Endometrium (tissue), 2 donors: ENCODE data around the gene AKAP6.

Experiments used
- FAIRE-seq: peaks from 2 replicates; lab custom pipeline; 2012; peaks lifted over from hg19 to GRCh38; lab: Jason Lieb, UNC
- donor health status: control.
- donor health status: control.

The AKAP6 gene, protein sequence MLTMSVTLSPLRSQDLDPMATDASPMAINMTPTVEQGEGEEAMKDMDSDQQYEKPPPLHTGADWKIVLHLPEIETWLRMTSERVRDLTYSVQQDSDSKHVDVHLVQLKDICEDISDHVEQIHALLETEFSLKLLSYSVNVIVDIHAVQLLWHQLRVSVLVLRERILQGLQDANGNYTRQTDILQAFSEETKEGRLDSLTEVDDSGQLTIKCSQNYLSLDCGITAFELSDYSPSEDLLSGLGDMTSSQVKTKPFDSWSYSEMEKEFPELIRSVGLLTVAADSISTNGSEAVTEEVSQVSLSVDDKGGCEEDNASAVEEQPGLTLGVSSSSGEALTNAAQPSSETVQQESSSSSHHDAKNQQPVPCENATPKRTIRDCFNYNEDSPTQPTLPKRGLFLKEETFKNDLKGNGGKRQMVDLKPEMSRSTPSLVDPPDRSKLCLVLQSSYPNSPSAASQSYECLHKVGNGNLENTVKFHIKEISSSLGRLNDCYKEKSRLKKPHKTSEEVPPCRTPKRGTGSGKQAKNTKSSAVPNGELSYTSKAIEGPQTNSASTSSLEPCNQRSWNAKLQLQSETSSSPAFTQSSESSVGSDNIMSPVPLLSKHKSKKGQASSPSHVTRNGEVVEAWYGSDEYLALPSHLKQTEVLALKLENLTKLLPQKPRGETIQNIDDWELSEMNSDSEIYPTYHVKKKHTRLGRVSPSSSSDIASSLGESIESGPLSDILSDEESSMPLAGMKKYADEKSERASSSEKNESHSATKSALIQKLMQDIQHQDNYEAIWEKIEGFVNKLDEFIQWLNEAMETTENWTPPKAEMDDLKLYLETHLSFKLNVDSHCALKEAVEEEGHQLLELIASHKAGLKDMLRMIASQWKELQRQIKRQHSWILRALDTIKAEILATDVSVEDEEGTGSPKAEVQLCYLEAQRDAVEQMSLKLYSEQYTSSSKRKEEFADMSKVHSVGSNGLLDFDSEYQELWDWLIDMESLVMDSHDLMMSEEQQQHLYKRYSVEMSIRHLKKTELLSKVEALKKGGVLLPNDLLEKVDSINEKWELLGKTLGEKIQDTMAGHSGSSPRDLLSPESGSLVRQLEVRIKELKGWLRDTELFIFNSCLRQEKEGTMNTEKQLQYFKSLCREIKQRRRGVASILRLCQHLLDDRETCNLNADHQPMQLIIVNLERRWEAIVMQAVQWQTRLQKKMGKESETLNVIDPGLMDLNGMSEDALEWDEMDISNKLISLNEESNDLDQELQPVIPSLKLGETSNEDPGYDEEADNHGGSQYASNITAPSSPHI (N-terminal part only)

GRCh38 chr14:32329146-32329545 lies at the start of gene AKAP6:
Gene AKAP6, plus strand, starts transcription at chr14:32329298. Its CDS starts 104,196 bp downstream, at chr14:32433494.
- FAIRE-seq, result no peak

- FAIRE-seq, result no peak
Measured at GRCh38 chr14:32286602-32287001, 42.5 kb upstream of the AKAP6 start.

DNA sequence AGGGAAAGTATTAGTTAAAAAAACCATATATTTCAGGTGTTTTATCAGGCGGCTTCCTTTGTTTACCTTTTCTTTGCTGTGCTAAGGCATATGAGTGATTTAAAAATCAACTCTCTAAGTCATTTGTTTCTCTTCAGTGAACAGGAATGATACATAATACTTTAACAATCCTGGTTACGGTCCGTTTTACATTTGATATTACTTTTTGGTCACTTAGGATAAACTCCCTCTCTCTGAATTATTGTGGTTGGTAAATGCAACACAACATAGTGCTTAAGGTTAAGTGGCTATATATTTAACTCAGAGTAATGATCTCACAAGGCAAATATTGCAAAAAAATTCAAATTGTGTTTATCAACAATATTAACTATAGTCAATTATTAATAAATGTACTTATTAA lies 32.7 kb upstream of the AKAP6 start:
- FAIRE-seq, result no peak

DNA sequence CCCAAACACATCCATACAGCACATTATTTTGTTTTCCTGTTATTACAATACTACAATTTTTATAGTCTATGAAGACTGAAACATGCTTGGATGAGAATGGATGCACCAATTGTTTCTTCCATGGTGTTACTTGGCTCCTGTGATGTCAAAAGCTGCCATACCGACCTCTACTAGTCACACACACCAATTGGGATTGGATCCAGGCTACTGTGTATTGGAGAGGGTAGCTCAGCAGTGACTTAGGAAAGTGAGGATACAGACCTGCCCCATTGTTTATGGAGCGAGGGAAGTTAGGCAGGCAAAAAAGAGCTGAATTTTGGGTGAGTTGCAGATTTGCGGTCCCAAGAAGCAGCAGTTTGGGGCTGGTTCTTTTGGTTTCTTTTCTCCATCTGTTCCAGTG lies 30.8 kb upstream of the AKAP6 start:
- no peak for FAIRE-seq

GRCh38 chr14:32300136-32300535 lies 29.0 kb upstream of the AKAP6 start:
- no peak for FAIRE-seq

DNA sequence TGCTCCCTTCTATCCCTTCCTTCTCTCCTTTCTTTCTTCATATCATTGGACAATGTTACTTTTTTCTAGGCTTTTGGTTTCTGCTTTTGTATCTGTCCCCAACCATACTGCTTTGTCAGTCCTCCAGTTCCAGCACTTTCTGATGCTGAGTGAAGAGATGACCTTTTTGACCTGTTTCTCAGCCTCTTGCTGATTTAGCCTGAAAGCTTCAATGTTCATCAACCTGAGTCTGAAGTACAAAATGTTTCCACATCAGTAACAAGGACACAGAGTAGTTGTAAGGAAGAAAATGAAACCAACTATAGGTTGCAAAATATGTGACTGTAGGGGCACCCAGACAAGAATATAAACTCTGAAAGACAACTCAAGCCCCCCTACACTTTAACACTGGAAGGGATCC lies 25.2 kb upstream of the AKAP6 start:
- no peak for FAIRE-seq

DNA sequence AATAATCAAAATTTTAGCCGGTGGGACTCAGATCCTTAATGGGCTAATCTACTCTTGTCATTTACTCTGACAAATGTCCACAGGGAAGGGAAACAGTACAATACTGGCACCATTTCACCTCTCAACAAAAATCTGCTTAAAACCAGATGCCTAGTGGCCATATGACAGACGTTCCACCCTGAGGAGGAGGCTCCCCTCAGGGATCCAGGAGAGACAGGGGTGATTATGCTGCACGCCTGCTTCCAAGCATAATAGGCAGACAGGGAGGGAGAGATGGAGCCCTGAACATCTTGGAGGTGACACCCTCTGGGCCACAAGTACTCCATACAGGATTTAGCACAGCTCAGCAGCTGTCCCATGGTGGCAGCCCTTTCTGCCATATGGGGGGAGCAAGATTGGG lies 24.8 kb upstream of the AKAP6 start:
- no peak for FAIRE-seq

DNA sequence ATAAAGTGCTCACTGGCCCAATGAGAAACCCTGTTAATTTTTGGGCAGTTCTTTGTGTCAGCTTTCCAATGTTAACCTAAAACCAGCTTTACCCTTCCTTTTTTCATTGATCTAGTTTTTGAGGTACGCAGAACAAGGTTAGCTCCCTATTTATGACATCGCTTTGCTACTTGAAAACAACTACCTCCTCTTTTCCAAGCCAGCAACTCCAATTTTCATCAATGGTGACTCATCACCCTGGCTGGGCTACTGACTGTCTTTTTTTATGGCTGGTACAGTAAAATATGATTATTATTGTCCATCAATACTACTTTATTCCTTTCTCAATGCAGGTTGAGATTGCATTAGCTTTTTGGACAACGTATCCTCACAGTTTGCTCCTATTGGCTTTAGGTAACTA lies 22.5 kb upstream of the AKAP6 start:
- no peak for FAIRE-seq

DNA sequence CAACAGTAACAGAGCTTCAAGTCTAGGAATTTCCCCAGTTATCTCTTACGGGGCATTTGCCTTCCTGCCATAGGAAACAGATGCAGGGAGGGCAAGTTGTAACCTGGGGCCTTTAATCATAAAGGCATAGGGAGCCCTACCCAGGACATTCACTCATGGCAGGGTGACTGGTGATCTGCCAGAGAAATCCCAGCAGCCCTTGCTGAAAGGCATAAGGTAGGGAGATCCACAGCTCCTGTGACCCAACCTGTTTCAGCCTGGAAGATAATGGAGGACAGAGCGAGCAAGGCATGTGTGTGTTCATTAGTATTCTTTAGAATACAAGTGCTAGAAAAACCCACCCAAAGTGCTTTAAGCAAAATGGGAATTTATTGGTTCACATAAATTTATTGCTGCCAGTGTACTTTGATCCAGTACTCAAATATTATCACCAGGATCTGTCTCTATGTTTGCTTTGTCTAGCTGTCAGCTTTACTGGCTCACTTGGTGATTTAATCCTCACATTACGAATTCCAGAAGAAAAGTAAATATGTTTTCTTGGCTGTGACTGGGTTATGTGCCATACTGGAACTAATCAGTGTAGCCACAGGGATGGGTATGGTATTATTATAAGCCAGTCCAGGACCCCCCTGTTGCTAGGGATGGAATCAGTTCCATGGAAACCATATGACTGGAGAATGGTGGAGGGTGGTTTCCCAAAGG lies 21.1 kb upstream of the AKAP6 start:
- FAIRE-seq, result no peak

DNA sequence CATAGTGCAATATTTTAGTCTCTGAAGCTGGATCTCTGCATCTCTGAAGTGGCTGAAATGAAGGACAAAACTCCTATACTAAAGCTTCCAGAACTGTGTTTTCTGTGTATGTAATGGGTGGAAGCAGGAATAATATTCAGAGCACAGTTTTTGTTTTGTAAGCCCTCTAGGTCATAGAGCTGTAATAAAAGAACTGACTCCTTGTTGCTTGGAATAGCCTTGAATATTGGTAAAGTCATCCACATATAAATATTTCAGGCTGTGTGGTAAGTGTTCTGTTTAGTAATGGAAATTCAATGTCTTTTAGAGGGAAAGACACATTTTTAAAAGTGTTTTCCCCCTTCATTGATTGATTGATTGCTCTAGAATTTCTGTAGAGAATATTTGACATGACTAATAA lies 18.2 kb upstream of the AKAP6 start:
- no peak for FAIRE-seq

- no peak for FAIRE-seq
Measured at GRCh38 chr14:32311294-32312009, 17.6 kb upstream of the AKAP6 start.

- no peak for FAIRE-seq
Measured at GRCh38 chr14:32312010-32312331, 17.1 kb upstream of the AKAP6 start.

DNA sequence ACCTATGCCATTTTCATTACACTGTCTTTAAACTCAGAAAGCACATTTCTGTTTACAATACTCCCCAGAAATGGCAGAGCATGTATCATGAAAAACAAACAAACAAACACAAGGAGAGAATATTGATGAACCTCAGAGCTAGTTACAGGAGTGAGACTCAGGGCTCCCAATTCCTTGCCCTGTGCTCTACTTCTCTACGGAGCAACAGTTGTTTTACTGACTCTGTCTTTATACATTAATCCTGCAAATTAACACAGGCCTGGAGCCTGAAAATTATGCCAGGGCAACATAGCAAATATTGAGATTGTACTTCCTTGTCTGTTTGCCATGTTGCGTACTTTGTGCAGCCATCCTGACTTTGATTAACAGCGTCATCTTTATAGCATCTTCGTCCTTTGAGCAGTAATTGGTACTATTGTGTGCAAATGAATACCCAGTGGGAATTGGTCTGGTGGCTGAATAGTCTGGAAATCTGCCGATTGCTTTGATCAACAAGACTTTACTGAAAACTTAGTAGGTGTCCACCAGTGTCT lies 15.2 kb upstream of the AKAP6 start:
- FAIRE-seq, result no peak

DNA sequence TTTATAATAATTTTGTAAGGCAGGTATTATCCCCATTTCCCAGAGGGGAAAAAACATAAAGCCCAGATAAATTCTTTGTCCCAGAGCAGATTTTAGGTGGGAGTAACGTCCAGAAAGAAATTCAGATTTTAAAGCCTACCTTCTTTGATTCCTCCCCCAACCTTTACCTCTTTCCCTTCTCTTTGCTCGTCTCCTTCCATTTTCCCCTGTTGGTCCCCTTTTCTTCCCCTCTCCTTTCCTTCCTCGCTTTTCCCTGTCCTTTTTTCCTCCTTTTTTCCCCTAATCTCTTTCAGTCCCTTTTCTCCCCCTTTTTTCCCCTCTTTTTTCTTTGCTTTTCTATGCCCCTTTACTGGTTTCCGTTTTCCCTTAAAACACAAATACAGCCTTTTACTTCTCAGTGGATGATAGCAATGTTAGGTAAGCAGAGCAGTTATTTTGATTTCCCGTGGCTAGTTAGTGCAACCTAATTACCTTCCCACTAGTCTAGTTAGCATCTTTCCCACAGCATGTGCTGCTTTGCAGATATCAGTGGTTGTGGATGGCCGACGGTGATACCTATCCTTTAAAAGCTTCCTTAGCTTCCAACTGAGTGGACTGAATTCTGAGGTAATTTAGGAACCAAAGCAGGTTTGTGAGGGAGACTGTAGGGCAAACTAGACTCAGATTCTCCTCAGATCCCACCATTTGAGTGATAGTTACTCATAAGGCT lies 10.9 kb upstream of the AKAP6 start:
- no peak for FAIRE-seq

DNA sequence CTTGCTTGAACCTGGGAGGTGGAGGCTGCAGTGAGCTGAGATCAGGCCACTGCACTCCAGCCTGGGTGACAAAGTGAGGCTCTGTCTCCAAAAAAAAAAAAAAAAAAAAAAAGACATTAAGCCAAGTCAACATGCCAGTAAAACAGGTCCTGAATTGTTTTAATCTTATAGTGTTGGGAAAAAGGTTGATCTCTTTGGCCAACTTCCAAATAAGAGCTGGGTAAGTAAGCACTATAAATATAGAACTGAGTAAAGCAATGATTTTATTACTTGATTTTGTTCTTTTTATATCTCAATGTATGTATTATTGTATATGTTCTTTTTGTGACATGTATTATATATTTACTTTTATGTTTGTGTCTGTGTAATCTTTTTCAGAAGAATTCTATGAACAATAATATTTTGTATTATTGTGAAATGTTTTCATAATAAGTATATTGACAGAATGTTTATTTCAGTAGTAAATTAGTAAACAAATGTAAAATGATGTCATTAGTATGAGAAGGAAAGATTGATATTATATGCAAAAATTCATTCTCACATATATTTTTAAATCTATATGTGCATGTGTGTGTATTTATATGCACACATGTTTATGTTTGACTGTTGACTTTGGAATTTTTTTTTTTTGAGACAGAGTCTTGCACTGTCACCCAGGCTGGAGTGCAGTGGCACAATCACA lies 9.6 kb upstream of the AKAP6 start:
- peak; percentile 60 for FAIRE-seq

DNA sequence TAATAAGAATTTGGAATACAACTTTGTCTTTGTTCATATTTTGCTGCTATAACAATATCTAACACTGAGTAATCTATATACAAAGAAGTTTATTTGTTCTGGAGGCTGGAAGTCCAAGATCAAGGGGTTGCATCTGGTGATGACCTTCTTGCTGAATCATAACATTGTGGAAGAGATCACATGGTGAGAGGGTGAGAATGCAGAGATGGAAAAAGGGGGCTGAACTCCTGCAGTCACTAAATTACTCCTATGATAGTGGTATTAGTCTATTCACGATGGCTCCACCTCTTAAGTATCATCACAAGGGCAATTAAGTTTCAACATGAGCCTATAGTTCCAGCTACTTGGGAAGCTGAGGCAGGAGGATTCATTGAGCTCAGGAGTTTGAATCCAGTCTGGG lies 4.5 kb upstream of the AKAP6 start:
- FAIRE-seq, result no peak

DNA sequence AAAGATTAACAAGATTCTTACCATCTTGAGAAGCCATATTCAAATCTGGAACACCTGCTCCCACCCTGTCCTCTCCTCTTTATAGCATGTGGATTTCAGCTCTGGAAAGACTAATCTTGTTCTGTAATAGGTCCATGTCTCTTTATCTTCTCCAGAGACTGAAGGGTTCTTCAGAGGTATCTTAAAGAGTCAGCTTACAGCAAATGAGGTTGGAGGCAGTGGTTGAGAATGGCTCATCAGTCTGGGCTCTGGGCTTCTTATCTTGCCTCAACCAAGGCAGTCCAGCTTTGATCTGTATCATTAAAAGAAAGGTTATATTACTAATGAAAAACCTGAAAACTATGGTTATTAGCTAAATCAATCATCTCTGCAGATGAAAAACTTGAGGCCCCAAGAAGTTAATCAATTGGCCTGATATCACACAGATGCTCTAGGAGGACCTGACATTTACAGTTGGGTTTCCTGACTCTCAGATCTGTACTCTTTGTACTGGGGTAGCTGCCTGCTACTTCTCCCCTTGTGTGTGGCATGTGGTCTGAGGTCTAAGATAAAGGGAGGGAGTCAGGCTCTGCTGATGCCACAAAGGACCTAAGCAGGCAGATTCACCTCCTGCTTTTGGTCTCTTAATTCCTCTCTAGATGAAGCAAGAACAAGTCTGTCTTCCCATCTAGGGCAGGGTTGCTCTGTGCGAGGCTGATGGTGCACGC lies 1.7 kb upstream of the AKAP6 start:
- FAIRE-seq, result no peak

DNA sequence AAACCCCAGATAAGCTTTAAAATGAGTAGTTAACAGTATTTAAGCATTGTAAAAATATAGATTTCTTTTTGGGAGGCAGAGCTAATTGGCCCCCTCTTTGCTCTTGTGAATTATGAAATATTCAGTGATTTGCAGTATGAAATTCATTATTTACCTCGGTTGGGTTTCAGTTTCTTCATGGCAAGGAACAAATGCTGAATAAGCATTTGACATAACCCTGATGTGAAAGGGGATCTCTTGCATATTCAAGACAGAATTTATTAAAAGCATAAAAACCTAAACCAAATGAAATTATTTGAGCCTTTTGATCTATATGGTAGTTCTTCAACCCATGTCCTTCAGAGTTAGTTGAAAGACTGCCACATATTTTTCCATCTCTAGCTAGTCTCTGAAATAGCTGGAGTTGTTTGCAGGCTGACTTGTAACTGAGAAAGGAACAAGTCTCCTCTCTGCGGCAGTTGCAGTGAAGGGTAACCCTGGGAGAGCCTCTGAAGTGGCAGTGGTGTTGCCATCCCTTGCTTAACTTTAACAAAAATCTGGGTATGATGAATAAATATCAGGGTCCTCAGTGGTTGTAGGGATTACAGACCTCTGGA lies 690 bp downstream of the AKAP6 start:
- no peak for FAIRE-seq
